Vagina (tissue), 2 donors: Measurements from ENCODE around the gene FKBP15.

Source experiments
- POLR2A ChIP-seq, 2 donors: fragments of 450-650 bp; IDR thresholded peaks; one replicate each; pipeline ENCODE4 v1.6.1; 2017; ENCODE audit warnings: antibody characterized with exemption in 2 of 2, mild to moderate bottlenecking in 2 of 2, moderate library complexity in 2 of 2
- TF ChIP-seq, protein P1 (sequence below), 3 experiments: fragments of 450-650 bp in 2 of 3; fragments of 200-600 bp in 1 of 3; sonication (generic) in 1 of 3; IDR thresholded peaks; one replicate each; pipeline ENCODE4 v1.5.1; 2017 to 2019; ENCODE audit warnings: antibody characterized with exemption in 3 of 3, mild to moderate bottlenecking in 2 of 3, moderate library complexity in 2 of 3

DNA sequence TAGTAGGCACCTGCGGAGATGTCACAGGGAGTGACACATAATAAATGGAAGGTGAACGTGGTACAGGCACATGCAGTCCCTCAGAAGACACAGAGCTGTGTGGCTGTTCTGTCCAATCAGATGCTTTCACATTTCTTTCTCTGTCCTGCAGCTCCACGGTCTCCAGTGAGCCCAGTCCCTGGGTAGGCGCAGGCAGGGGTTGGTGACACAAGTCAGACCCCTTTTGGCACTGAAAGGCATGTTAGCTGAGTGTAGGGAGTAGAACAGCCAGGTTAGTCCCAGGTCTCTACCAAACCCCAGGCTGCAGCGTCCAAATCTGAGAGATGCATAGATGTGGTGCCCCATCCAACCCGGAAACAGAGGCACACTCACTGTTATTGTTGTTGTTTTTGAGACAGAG, 67.5 kb downstream of the FKBP15 start:
- TF ChIP-seq, protein P1, sequence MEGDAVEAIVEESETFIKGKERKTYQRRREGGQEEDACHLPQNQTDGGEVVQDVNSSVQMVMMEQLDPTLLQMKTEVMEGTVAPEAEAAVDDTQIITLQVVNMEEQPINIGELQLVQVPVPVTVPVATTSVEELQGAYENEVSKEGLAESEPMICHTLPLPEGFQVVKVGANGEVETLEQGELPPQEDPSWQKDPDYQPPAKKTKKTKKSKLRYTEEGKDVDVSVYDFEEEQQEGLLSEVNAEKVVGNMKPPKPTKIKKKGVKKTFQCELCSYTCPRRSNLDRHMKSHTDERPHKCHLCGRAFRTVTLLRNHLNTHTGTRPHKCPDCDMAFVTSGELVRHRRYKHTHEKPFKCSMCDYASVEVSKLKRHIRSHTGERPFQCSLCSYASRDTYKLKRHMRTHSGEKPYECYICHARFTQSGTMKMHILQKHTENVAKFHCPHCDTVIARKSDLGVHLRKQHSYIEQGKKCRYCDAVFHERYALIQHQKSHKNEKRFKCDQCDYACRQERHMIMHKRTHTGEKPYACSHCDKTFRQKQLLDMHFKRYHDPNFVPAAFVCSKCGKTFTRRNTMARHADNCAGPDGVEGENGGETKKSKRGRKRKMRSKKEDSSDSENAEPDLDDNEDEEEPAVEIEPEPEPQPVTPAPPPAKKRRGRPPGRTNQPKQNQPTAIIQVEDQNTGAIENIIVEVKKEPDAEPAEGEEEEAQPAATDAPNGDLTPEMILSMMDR (IDR thresholded peaks at IDR 0.05) = no peak
- no peak for TF ChIP-seq POLR2A (IDR thresholded peaks at IDR 0.05)
